PC-3 (cell line): ENCODE measurements around the gene LRRC61. TPM values are rescaled to one million over a fixed set of nuclear protein-coding genes. Genes with fewer than 3 reads are reported as not detected.

Experiments
- ATAC-seq: fragments of 200-7000 bp; cut with Tn5 transposase; 2 replicates; pipeline ENCODE4 v1.9.1; 2020; ENCODE audit warnings: mild to moderate bottlenecking, moderate library complexity
- BruUV-seq: library from RNA; stranded (reverse); fragments of 400-500 nt; replicated peaks from 2 replicates; lab custom pipeline; 2021; lab: Mats Ljungman, UMichigan
- CTCF ChIA-PET: fragments of 300-600 bp; sonication (Branson Sonifier 250); formaldehyde crosslinking; loops from one replicate; lab custom pipeline; 2022; ENCODE audit warnings: antibody characterized with exemption; lab: Charles Lee
- POLR2A ChIA-PET: fragments of 300-600 bp; sonication (Branson Sonifier 250); formaldehyde crosslinking; loops from one replicate; lab custom pipeline; 2022; ENCODE audit warnings: antibody characterized with exemption; ENCODE audit not compliant: unreplicated experiment; lab: Charles Lee
- DNase-seq: peaks from one replicate; pipeline ENCODE4 v3.0.0-alpha.2; 2015
- H2AFZ ChIP-seq: fragments of 300-600 bp; sonication (generic); 2 replicates; pipeline ENCODE4 v1.6.0; 2016; ENCODE audit warnings: antibody characterized with exemption, low read length
- H3F3A ChIP-seq: fragments of 300-600 bp; sonication (generic); one replicate; pipeline ENCODE4 v1.6.0; 2017; ENCODE audit warnings: antibody characterized with exemption, low read length, control low read depth, mild to moderate bottlenecking; ENCODE audit not compliant: unreplicated experiment
- H3K27ac ChIP-seq: fragments of 300-600 bp; sonication (generic); 2 replicates; pipeline ENCODE4 v1.5.1; 2016; ENCODE audit warnings: mild to moderate bottlenecking, low read length
- H3K27me3 ChIP-seq: fragments of 300-600 bp; sonication (generic); 2 replicates; pipeline ENCODE4 v1.6.1; 2016; ENCODE audit warnings: low read length, mixed read lengths
- H3K36me3 ChIP-seq: fragments of 300-600 bp; sonication (generic); 2 replicates; pipeline ENCODE4 v1.6.1; 2016; ENCODE audit warnings: low read depth, mixed run types, low read length, mixed read lengths
- H3K4me1 ChIP-seq: fragments of 300-600 bp; sonication (generic); 2 replicates; pipeline ENCODE4 v1.5.1; 2016; ENCODE audit warnings: low read length; ENCODE audit not compliant: insufficient read depth
- H3K4me2 ChIP-seq: fragments of 300-600 bp; sonication (generic); 2 replicates; pipeline ENCODE4 v1.6.0; 2016; ENCODE audit warnings: low read length
- H3K4me3 ChIP-seq: fragments of 300-600 bp; sonication (generic); 2 replicates; pipeline ENCODE4 v1.5.1; 2016; ENCODE audit warnings: mild to moderate bottlenecking, low read length, mixed read lengths
- H3K79me2 ChIP-seq: fragments of 300-600 bp; sonication (generic); 2 replicates; pipeline ENCODE4 v1.6.1; 2017; ENCODE audit warnings: low read length, mixed read lengths
- H3K9ac ChIP-seq: fragments of 300-600 bp; sonication (generic); 2 replicates; pipeline ENCODE4 v1.6.0; 2016; ENCODE audit warnings: mild to moderate bottlenecking, low read length
- H3K9me2 ChIP-seq: fragments of 300-600 bp; sonication (generic); replicated peaks from 2 replicates; pipeline ENCODE4 v1.6.1; 2016; ENCODE audit warnings: mixed run types, low read length, mixed read lengths
- H3K9me3 ChIP-seq: fragments of 300-600 bp; sonication (generic); 2 replicates; pipeline ENCODE4 v1.6.1; 2016; ENCODE audit warnings: low read length, mixed read lengths
- H4K20me1 ChIP-seq: fragments of 300-600 bp; sonication (generic); 2 replicates; pipeline ENCODE4 v1.6.1; 2016; ENCODE audit warnings: low read length, mixed read lengths
- CTCF ChIP-seq: fragments of 300-600 bp; sonication (generic); conservative IDR thresholded peaks from 2 replicates; pipeline ENCODE4 v1.5.1; 2017; ENCODE audit warnings: antibody characterized with exemption, low read depth, mild to moderate bottlenecking, low read length
- EZH2 ChIP-seq: fragments of 300-600 bp; sonication (generic); IDR thresholded peaks from one replicate; pipeline ENCODE4 v1.6.1; 2017; ENCODE audit warnings: antibody characterized with exemption, mild to moderate bottlenecking, low read length; ENCODE audit not compliant: unreplicated experiment
- EZH2phosphoT487 ChIP-seq: fragments of 300-600 bp; sonication (generic); IDR thresholded peaks from 2 replicates; pipeline ENCODE4 v1.6.1; 2018; ENCODE audit warnings: mild to moderate bottlenecking, antibody characterized with exemption, low read length, borderline replicate concordance
- intact Hi-C: fragments of 100-400 bp; cut with micrococcal nuclease; formaldehyde crosslinking; loops from 2 replicates; pipeline ENCODE4 v1.9.0; 2023
- total RNA-seq: library from RNA; depleted of rRNA; stranded (reverse); fragments of >200 nt; gene quantifications from 2 replicates; pipeline ENCODE4 v1.2.3, GENCODE V29; 2014

LRRC61 gene
- total RNA-seq, 1 experiment from 2014 or later: 15.1 TPM

DNA sequence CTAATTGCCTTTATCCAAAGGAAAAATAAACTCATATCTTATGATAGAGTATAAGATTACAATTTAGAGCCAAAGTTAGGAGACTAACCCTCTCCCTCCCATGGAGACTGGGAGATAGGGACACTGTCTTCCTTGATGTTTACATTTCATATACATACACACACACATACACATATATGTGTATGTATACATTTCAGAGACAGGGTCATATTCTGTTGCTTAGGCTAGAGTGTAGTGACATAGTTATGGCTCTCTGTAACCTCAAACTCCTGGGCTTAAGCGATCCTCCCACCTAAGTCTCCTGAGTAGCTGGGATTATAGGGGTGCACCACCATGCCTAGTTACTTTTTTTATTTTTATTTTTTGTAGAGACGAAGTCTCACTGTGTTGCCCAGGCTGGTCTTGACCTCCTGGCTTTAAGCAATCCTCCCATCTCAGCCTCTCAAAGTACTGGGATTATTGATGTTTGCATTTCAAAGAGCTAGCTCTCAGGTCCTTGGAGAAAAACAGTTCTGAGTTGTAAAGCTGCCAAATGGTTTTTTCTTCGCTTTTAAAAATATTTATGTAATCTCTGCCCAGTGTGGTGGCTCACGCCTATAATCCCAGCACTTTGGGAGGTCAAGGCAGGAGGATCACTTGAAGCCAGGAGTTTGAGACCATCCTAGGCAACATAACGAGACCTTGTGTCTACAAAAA is 37.4 kb downstream of the LRRC61 start:
- no peak for TF ChIP-seq EZH2
- TF ChIP-seq CTCF: no peak
- TF ChIP-seq EZH2phosphoT487: no peak
- no peaks in the 10 kb centered on the region for H3K79me2 ChIP-seq
- H3K27ac ChIP-seq: no peak overlapping the region
- POLR2A ChIA-PET: no interaction called here
- no peak overlapping the region for H3K4me2 ChIP-seq
- BruUV-seq: no TSS peak
- H3K9me2 ChIP-seq: no peaks in the 10 kb centered on the region
- H4K20me1 ChIP-seq: no peaks in the 10 kb centered on the region
- no peak overlapping the region for H3K9ac ChIP-seq
- no peaks in the 10 kb centered on the region for H3K9me3 ChIP-seq
- H3K36me3 ChIP-seq: no peaks in the 10 kb centered on the region
- intact Hi-C loops: no loop called here
- H3K27me3 ChIP-seq: no peaks in the 10 kb centered on the region
- CTCF ChIA-PET: no interaction called here
- no peak overlapping the region for H2AFZ ChIP-seq
- no peak overlapping the region for H3K4me3 ChIP-seq
- ATAC-seq: no peak
- no peaks in the 10 kb centered on the region for H3F3A ChIP-seq
- DNase-seq: no peak
- 0 out of 2 replicates have a peak, but pooled peaks cover 8% of the 10 kb centered on the region for H3K4me1 ChIP-seq

DNA sequence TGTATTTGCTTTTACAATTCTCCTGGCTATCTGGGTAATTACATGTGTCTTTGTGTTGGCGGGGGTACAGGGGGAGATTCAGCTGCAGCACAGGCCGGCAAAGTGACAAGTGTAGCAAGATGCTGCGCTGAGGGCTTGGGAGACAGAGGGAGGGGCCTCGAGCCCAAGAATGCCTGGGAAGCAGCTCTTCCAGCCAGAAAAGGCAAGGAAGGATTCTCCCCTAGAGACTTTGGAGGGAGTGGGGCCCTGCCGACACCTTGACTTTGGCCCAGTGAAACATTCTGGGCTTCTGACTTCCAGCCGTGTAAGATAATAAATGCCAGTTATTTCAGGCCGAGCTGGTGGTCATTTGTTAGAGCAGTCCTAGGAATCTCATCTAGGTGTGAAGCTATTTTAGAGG is 38.2 kb downstream of the LRRC61 start:
- TF ChIP-seq EZH2phosphoT487: no peak
- no peak for TF ChIP-seq EZH2
- TF ChIP-seq CTCF: no peak
- H3K36me3 ChIP-seq: no peaks in the 10 kb centered on the region
- ChIA-PET POLR2A (no interaction called here), CTCF (no interaction called here)
- no peaks in the 10 kb centered on the region for H3K27me3 ChIP-seq
- no peaks in the 10 kb centered on the region for H3F3A ChIP-seq
- BruUV-seq: no TSS peak
- no peak for ATAC-seq
- no peak overlapping the region for H3K4me3 ChIP-seq
- intact Hi-C loops: no loop called here
- H3K4me2 ChIP-seq: no peak overlapping the region
- H2AFZ ChIP-seq: no peak overlapping the region
- H3K4me1 ChIP-seq: 0 out of 2 replicates have a peak, but pooled peaks cover 8% of the 10 kb centered on the region
- no peak overlapping the region for H3K9ac ChIP-seq
- H3K79me2 ChIP-seq: no peaks in the 10 kb centered on the region
- H3K27ac ChIP-seq: no peak overlapping the region
- no peaks in the 10 kb centered on the region for H3K9me3 ChIP-seq
- no peaks in the 10 kb centered on the region for H4K20me1 ChIP-seq
- no peak for DNase-seq
- no peaks in the 10 kb centered on the region for H3K9me2 ChIP-seq

- Histone ChIP-seq H3K27ac (no peak overlapping the region), H4K20me1 (no peaks in the 10 kb centered on the region), H3K9ac (no peak overlapping the region), H3K27me3 (no peaks in the 10 kb centered on the region), H3K36me3 (no peaks in the 10 kb centered on the region), H3K79me2 (no peaks in the 10 kb centered on the region), H3K9me2 (no peaks in the 10 kb centered on the region), H3K4me3 (no peak overlapping the region), H3F3A (no peaks in the 10 kb centered on the region), H3K9me3 (no peaks in the 10 kb centered on the region), H2AFZ (no peak overlapping the region), H3K4me1 (0 out of 2 replicates have a peak, but pooled peaks cover 8% of the 10 kb centered on the region), H3K4me2 (no peak overlapping the region)
- no TSS peak for BruUV-seq
- TF ChIP-seq EZH2phosphoT487 (no peak), EZH2 (no peak), CTCF (no peak)
- DNase-seq: no peak
- POLR2A ChIA-PET: no interaction called here
- ATAC-seq: no peak
- intact Hi-C loops: no loop called here
- CTCF ChIA-PET: no interaction called here
Measured at GRCh38 chr7:150361807-150362621, 38.9 kb downstream of the LRRC61 start.
